Spleen (tissue), 11 donors: ENCODE measurements around the gene DCLK2. TPM values are rescaled to one million over a fixed set of nuclear protein-coding genes. Genes with fewer than 3 reads are reported as not detected.

Source experiments
- DNase-seq: peaks from one replicate; pipeline ENCODE4 v3.0.0-alpha.2; 2020
- H3K27ac ChIP-seq, 8 donors: fragments of 200-600 bp; sonication (generic) in 7 of 8; 1 replicate in 4 of 8; 2 replicates in 4 of 8; pipeline versions ENCODE4 v1.5.0 to v1.8.0; 2016 to 2021; ENCODE audit warnings: inconsistent platforms in 4 of 8, mild to moderate bottlenecking in 4 of 8, moderate library complexity in 1 of 8
- H3K27me3 ChIP-seq, 7 donors: fragments of 200-600 bp; sonication (generic) in 6 of 7; replicated peaks in 1 of 7; 1 replicate in 4 of 7; 2 replicates in 3 of 7; pipeline versions ENCODE4 v1.5.0 to v1.8.0; 2016 to 2021; ENCODE audit warnings: inconsistent platforms in 3 of 7, mild to moderate bottlenecking in 1 of 7
- H3K36me3 ChIP-seq, 6 donors: fragments of 200-600 bp; sonication (generic) in 5 of 6; 1 replicate in 4 of 6; 2 replicates in 2 of 6; pipeline versions ENCODE4 v1.5.0 to v1.8.0; 2016 to 2021; ENCODE audit warnings: inconsistent platforms in 2 of 6
- H3K4me1 ChIP-seq, 6 donors: fragments of 200-600 bp; sonication (generic) in 5 of 6; 1 replicate in 3 of 6; 2 replicates in 3 of 6; pipeline versions ENCODE4 v1.5.0 to v1.8.0; 2016 to 2021; ENCODE audit warnings: inconsistent platforms in 3 of 6
- H3K4me3 ChIP-seq, 8 donors: fragments of 200-600 bp; sonication (generic) in 7 of 8; 1 replicate in 4 of 8; 2 replicates in 4 of 8; pipeline versions ENCODE4 v1.5.0 to v1.8.0; 2016 to 2021; ENCODE audit warnings: inconsistent platforms in 4 of 8, mild to moderate bottlenecking in 4 of 8, moderate library complexity in 2 of 8
- H3K9me3 ChIP-seq, 8 donors: fragments of 200-600 bp; sonication (generic) in 7 of 8; 1 replicate in 4 of 8; 2 replicates in 4 of 8; pipeline versions ENCODE4 v1.5.0 to v1.8.0; 2016 to 2021; ENCODE audit warnings: inconsistent platforms in 4 of 8
- POLR2A ChIP-seq, 3 donors: fragments of 450-650 bp; IDR thresholded peaks; one replicate each; pipeline ENCODE4 v1.5.1; 2017; ENCODE audit warnings: antibody characterized with exemption in 3 of 3, mild to moderate bottlenecking in 1 of 3
- POLR2AphosphoS5 ChIP-seq, 3 donors: sonication (generic); formaldehyde crosslinking; IDR thresholded peaks; one replicate each; pipeline ENCODE4 v1.5.1; 2017; ENCODE audit warnings: antibody characterized with exemption in 3 of 3
- WGBS, 5 donors: extraction: QIAGEN DNeasy Blood & Tissue Kit in 3 of 5; methylation state at CpG; one replicate each; pipeline versions ENCODE4 v1.1.5 to v1.1.7; 2013 to 2018; 5-methylcytosine and 5-hydroxymethylcytosine counted together
- intact Hi-C: fragments of 100-400 bp; cut with DNase I; formaldehyde crosslinking; loops from one replicate; pipeline ENCODE4 v1.15.0; 2023; ENCODE audit warnings: low total_unique reads
- polyA plus RNA-seq, 3 donors: library from polyadenylated mRNA; stranded (reverse); fragments of 200-250 nt; gene quantifications; one replicate each; pipeline ENCODE4 v1.2.1, GENCODE V29; 2013
- total RNA-seq, 7 donors: library from RNA; depleted of rRNA in 3 of 7; stranded (reverse); fragments of >200 nt in 3 of 7; fragmentation: NEBNext Ultra II Directional in 4 of 7; extraction: Animal tissue kit (Norgen Biotek cat#: 25700) in 4 of 7; gene quantifications; one replicate each; pipeline versions ENCODE4 v1.1.0 to v1.2.1, GENCODE V29; 2016 to 2021
- TF ChIP-seq, protein P1 (sequence below), 11 experiments: fragments of 200-600 bp in 7 of 11; fragments of 450-650 bp in 4 of 11; sonication (generic) in 4 of 11; IDR thresholded peaks in 8 of 11; conservative IDR thresholded peaks in 3 of 11; 1 replicate in 7 of 11; 2 replicates in 4 of 11; pipeline versions ENCODE4 v1.4.0 to v1.8.0; 2016 to 2021; ENCODE audit warnings: antibody characterized with exemption in 11 of 11, inconsistent platforms in 4 of 11, mild to moderate bottlenecking in 1 of 11
- donor health status: healthy with polysubstance abuse.
- donor health status: DM: no; HTN: no; CAD: no; lungs with moderate emphysema.
- donor health status: DM: no; HTN: no; CAD: no.
- donor health status: Bipolar disorder and iron deficiency.
- donor health status: healthy.
- donor health status: DM: no; HTN: no; CAD: no.
- donor health status: DM: yes; HTN: yes; CAD: no.

The DCLK2 gene
- total and polyA plus RNA-seq, 10 donors, result 0.53 to 6.1 (median 3.9) TPM

DNA sequence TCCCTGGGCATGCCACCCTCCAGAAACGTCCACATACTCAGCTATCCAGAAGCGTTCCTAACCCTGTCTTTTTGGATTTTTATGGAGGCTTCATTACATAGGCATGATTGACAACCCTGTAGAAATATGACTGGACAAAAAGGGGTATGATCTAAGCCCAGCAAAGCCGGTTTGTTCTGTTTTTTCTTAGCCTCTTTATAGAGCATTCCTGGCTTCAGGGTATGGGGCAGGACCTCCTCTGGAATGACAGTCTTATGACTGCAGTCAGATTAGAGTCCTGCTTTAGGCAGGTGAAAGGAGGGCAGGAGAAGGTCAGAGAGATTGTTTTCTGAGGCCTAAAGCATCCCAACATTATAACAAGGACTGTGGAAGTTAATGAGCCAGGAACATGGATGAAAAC is 137.4 kb downstream of the DCLK2 start:
- Histone ChIP-seq H3K9me3 (no peaks in the 10 kb centered on the region), H3K27me3 (peaks cover 0 to 7% (median 0%) of the 10 kb centered on the region in 7 donors), H3K27ac (no peak overlapping the region), H3K4me3 (no peak overlapping the region), H3K4me1 (peaks cover 0 to 7% (median 0%) of the 10 kb centered on the region in 6 donors), H3K36me3 (no peaks in the 10 kb centered on the region)
- TF ChIP-seq POLR2AphosphoS5 (IDR thresholded peaks at IDR 0.05) (no peak), POLR2A (IDR thresholded peaks at IDR 0.05) (no peak)
- TF ChIP-seq, protein P1, sequence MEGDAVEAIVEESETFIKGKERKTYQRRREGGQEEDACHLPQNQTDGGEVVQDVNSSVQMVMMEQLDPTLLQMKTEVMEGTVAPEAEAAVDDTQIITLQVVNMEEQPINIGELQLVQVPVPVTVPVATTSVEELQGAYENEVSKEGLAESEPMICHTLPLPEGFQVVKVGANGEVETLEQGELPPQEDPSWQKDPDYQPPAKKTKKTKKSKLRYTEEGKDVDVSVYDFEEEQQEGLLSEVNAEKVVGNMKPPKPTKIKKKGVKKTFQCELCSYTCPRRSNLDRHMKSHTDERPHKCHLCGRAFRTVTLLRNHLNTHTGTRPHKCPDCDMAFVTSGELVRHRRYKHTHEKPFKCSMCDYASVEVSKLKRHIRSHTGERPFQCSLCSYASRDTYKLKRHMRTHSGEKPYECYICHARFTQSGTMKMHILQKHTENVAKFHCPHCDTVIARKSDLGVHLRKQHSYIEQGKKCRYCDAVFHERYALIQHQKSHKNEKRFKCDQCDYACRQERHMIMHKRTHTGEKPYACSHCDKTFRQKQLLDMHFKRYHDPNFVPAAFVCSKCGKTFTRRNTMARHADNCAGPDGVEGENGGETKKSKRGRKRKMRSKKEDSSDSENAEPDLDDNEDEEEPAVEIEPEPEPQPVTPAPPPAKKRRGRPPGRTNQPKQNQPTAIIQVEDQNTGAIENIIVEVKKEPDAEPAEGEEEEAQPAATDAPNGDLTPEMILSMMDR (IDR thresholded peaks at IDR 0.05 in 8 of 11, conservative IDR thresholded peaks at IDR 0.05 in 3 of 11), result no peak
- 85 to 95% (median 90%) methylated on average over 3 of the region's 3 CpGs for WGBS, 5 donors
- no peak for DNase-seq
- intact Hi-C loops, result no loop called here

DNA sequence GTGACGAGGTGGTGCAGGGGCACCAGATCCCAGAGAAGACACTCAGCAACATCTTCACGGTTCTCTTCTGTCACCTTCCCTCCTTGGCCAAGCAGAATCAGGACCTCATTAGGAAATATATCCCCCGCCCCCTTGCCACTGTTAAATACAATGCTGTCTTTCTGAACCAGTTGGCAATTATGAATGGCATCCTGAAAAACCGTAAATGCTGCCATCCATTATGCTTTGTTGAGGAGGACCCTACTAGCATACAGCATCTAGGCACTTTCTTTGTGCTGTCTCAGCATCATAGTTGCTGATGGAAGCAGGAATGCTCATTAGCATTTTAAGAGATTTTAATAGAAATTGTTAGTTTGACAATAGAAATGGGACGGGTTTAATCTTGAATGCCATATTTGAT is 138.5 kb downstream of the DCLK2 start:
- Histone ChIP-seq H3K27me3 (peaks cover 0 to 7% (median 0%) of the 10 kb centered on the region in 7 donors), H3K9me3 (no peaks in the 10 kb centered on the region), H3K27ac (no peak overlapping the region), H3K4me1 (peaks cover 0 to 7% (median 0%) of the 10 kb centered on the region in 6 donors), H3K36me3 (no peaks in the 10 kb centered on the region), H3K4me3 (no peak overlapping the region)
- 82 to 93% (median 86%) methylated on average over 5 of the region's 5 CpGs for WGBS, 5 donors
- DNase-seq, result no peak
- TF ChIP-seq POLR2A (IDR thresholded peaks at IDR 0.05), result no peak
- TF ChIP-seq, protein P1 (IDR thresholded peaks at IDR 0.05 in 8 of 11, conservative IDR thresholded peaks at IDR 0.05 in 3 of 11), result no peak
- intact Hi-C loops, result no loop called here

GRCh38 chr4:150217192-150217591 is 138.9 kb downstream of the DCLK2 start:
- Histone ChIP-seq H3K27me3 (peaks cover 0 to 7% (median 0%) of the 10 kb centered on the region in 7 donors), H3K36me3 (no peaks in the 10 kb centered on the region), H3K4me1 (peaks cover 0 to 7% (median 0%) of the 10 kb centered on the region in 6 donors), H3K9me3 (no peaks in the 10 kb centered on the region), H3K27ac (no peak overlapping the region), H3K4me3 (no peak overlapping the region)
- TF ChIP-seq, protein P1 (IDR thresholded peaks at IDR 0.05 in 8 of 11, conservative IDR thresholded peaks at IDR 0.05 in 3 of 11), result no peak
- intact Hi-C loops, result no loop called here
- 37 to 56% (median 51%) methylated on average over 3 of the region's 3 CpGs for WGBS, 5 donors
- no peak for DNase-seq

- intact Hi-C loops, result no loop called here
- H3K27ac ChIP-seq, result no peak overlapping the region
- TF ChIP-seq, protein P1 (IDR thresholded peaks at IDR 0.05 in 8 of 11, conservative IDR thresholded peaks at IDR 0.05 in 3 of 11), result no peak
- no peak for TF ChIP-seq POLR2A (IDR thresholded peaks at IDR 0.05)
- TF ChIP-seq POLR2AphosphoS5 (IDR thresholded peaks at IDR 0.05), result no peak
- H3K9me3 ChIP-seq, result no peaks in the 10 kb centered on the region
- no peak for DNase-seq
- H3K4me3 ChIP-seq, result no peak overlapping the region
- peaks cover 0 to 7% (median 0%) of the 10 kb centered on the region in 7 donors for H3K27me3 ChIP-seq
- no peaks in the 10 kb centered on the region for H3K36me3 ChIP-seq
- 60 to 87% (median 70%) methylated on average over 8 of the region's 8 CpGs for WGBS, 5 donors
- peaks cover 0 to 7% (median 0%) of the 10 kb centered on the region in 6 donors for H3K4me1 ChIP-seq
These were observed 139.6 kb downstream of the DCLK2 start for GRCh38 chr4:150217808-150218207.
